ENCODE results near the gene NIPAL3.

DNA sequence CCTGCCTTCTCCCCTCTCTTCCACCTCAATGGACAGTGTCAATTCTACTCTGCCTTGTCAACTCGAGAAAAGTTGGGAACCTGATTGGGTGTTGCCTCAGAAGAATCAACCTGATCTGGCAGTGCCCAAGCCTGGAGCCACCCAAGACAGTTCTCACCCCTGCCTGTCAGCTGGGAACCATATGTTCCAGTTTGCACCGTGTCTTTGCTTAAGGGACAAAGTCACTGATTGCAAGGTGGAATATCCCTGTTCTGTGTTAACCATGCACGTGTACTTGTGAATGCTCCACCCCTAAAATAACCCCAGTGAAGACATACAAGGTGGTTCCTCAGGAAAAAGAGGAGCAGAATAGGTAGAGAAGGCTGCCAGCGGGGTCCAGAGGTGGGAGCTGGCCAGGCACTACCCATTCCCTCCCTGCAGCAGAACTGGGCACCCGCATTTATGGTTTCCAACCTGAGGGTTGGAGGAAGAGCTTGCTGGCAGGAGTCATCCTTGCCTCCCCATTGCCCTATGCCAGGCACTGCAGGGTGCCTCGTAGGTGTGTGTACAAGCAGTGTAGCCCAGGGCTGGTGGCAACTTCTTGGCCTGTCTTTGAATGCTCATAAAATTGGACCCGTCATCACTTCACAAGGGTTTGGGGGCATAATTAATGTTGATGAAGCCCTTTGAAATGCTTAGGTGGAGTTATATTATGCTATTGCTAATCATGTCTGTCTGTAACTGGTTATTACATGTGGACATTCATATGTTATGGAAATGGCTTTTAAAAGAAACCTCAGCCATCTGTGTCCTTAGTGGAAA, 11.3 kb downstream of the NIPAL3 start:
- TF ChIP-seq, protein P1, sequence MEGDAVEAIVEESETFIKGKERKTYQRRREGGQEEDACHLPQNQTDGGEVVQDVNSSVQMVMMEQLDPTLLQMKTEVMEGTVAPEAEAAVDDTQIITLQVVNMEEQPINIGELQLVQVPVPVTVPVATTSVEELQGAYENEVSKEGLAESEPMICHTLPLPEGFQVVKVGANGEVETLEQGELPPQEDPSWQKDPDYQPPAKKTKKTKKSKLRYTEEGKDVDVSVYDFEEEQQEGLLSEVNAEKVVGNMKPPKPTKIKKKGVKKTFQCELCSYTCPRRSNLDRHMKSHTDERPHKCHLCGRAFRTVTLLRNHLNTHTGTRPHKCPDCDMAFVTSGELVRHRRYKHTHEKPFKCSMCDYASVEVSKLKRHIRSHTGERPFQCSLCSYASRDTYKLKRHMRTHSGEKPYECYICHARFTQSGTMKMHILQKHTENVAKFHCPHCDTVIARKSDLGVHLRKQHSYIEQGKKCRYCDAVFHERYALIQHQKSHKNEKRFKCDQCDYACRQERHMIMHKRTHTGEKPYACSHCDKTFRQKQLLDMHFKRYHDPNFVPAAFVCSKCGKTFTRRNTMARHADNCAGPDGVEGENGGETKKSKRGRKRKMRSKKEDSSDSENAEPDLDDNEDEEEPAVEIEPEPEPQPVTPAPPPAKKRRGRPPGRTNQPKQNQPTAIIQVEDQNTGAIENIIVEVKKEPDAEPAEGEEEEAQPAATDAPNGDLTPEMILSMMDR (IDR thresholded peaks at IDR 0.05; ENCODE audit: poor library complexity, severe bottlenecking): no peak
- TF ChIP-seq, protein P2, sequence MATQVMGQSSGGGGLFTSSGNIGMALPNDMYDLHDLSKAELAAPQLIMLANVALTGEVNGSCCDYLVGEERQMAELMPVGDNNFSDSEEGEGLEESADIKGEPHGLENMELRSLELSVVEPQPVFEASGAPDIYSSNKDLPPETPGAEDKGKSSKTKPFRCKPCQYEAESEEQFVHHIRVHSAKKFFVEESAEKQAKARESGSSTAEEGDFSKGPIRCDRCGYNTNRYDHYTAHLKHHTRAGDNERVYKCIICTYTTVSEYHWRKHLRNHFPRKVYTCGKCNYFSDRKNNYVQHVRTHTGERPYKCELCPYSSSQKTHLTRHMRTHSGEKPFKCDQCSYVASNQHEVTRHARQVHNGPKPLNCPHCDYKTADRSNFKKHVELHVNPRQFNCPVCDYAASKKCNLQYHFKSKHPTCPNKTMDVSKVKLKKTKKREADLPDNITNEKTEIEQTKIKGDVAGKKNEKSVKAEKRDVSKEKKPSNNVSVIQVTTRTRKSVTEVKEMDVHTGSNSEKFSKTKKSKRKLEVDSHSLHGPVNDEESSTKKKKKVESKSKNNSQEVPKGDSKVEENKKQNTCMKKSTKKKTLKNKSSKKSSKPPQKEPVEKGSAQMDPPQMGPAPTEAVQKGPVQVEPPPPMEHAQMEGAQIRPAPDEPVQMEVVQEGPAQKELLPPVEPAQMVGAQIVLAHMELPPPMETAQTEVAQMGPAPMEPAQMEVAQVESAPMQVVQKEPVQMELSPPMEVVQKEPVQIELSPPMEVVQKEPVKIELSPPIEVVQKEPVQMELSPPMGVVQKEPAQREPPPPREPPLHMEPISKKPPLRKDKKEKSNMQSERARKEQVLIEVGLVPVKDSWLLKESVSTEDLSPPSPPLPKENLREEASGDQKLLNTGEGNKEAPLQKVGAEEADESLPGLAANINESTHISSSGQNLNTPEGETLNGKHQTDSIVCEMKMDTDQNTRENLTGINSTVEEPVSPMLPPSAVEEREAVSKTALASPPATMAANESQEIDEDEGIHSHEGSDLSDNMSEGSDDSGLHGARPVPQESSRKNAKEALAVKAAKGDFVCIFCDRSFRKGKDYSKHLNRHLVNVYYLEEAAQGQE (IDR thresholded peaks at IDR 0.05; ENCODE audit: borderline replicate concordance): no peak
- TF ChIP-seq TAF1 (IDR thresholded peaks at IDR 0.05; ENCODE audit: low read depth) (no peak), EZH2 (IDR thresholded peaks at IDR 0.05; ENCODE audit: borderline replicate concordance, insufficient read depth, low read length, poor library complexity, severe bottlenecking) (no peak), MXI1 (conservative IDR thresholded peaks at IDR 0.05; ENCODE audit: poor library complexity, severe bottlenecking) (no peak)
